Astrocyte (in vitro differentiated cells and primary cell): Measurements from ENCODE around the gene ITFG1. TPM values are rescaled to one million over a fixed set of nuclear protein-coding genes. Genes with fewer than 3 reads are reported as not detected.

Experiments
- DNase-seq: peaks from one replicate; pipeline ENCODE4 v3.0.0-alpha.2; 2010; ENCODE audit warnings: low read depth
- FAIRE-seq: peaks from 2 replicates; lab custom pipeline; 2011; peaks lifted over from hg19 to GRCh38; lab: Jason Lieb, UNC
- H2AFZ ChIP-seq: 2 replicates; pipeline ENCODE4 v1.6.0; 2012; ENCODE audit warnings: low read depth, low read length, inconsistent platforms
- H3K27ac ChIP-seq: 2 replicates; pipeline ENCODE4 v1.5.1; 2011; ENCODE audit warnings: low read depth, low read length, inconsistent platforms
- H3K27me3 ChIP-seq: 2 replicates; pipeline ENCODE4 v1.6.0; 2011; ENCODE audit warnings: low read length, inconsistent platforms; ENCODE audit not compliant: insufficient read depth
- H3K36me3 ChIP-seq: 2 replicates; pipeline ENCODE4 v1.5.1; 2011; ENCODE audit warnings: low read length, inconsistent platforms; ENCODE audit not compliant: insufficient read depth
- H3K4me1 ChIP-seq: 2 replicates; pipeline ENCODE4 v1.5.1; 2011; ENCODE audit warnings: low read length, inconsistent platforms; ENCODE audit not compliant: insufficient read depth
- H3K4me2 ChIP-seq: 2 replicates; pipeline ENCODE4 v1.6.0; 2012; ENCODE audit warnings: low read length, inconsistent platforms
- H3K4me3 ChIP-seq: 2 replicates; pipeline ENCODE4 v1.5.1; 2011; ENCODE audit warnings: low read depth, mild to moderate bottlenecking, low read length, inconsistent platforms; ENCODE audit not compliant: insufficient read depth
- H3K79me2 ChIP-seq: 2 replicates; pipeline ENCODE4 v1.6.0; 2012; ENCODE audit warnings: mild to moderate bottlenecking, low read length, inconsistent platforms; ENCODE audit not compliant: insufficient read depth
- H3K9ac ChIP-seq: 2 replicates; pipeline ENCODE4 v1.6.0; 2012; ENCODE audit warnings: mild to moderate bottlenecking, low read length, inconsistent platforms
- H3K9me3 ChIP-seq: 2 replicates; pipeline ENCODE4 v1.5.1; 2012; ENCODE audit warnings: low read depth, mild to moderate bottlenecking, low read length, inconsistent platforms; ENCODE audit not compliant: insufficient read depth
- H4K20me1 ChIP-seq: 2 replicates; pipeline ENCODE4 v1.6.0; 2012; ENCODE audit warnings: low read length, inconsistent platforms; ENCODE audit not compliant: insufficient read depth
- H3K27ac Mint-ChIP-seq: one replicate; pipeline ENCODE4 v1.8.0; 2021; ENCODE audit warnings: mild to moderate bottlenecking, mixed read lengths; ENCODE audit not compliant: unreplicated experiment
- H3K27me3 Mint-ChIP-seq: one replicate; pipeline ENCODE4 v1.8.0; 2021; ENCODE audit warnings: low read depth, mixed read lengths; ENCODE audit not compliant: unreplicated experiment
- H3K36me3 Mint-ChIP-seq: one replicate; pipeline ENCODE4 v1.8.0; 2021; ENCODE audit warnings: low read depth, mixed read lengths; ENCODE audit not compliant: unreplicated experiment
- H3K4me1 Mint-ChIP-seq: one replicate; pipeline ENCODE4 v1.8.0; 2021; ENCODE audit warnings: low read depth, mixed read lengths; ENCODE audit not compliant: unreplicated experiment
- H3K4me3 Mint-ChIP-seq: one replicate; pipeline ENCODE4 v1.8.0; 2021; ENCODE audit warnings: mild to moderate bottlenecking, moderate library complexity, mixed read lengths; ENCODE audit not compliant: unreplicated experiment
- H3K9me3 Mint-ChIP-seq: one replicate; pipeline ENCODE4 v1.8.0; 2021; ENCODE audit warnings: mild to moderate bottlenecking, mixed read lengths; ENCODE audit not compliant: unreplicated experiment
- CTCF ChIP-seq: IDR thresholded peaks from 2 replicates; pipeline ENCODE4 v1.5.1; 2011; ENCODE audit warnings: low read depth, mild to moderate bottlenecking, inconsistent platforms, low read length, moderate library complexity; ENCODE audit not compliant: insufficient read depth
- EZH2 ChIP-seq: IDR thresholded peaks from 2 replicates; pipeline ENCODE4 v1.6.1; 2012; ENCODE audit warnings: mild to moderate bottlenecking, low read length, inconsistent platforms; ENCODE audit not compliant: insufficient read depth
- total RNA-seq: library from RNA; stranded (reverse); gene quantifications from 2 replicates; pipeline ENCODE4 v1.2.1, GENCODE V29; 2021

ITFG1 gene
- total RNA-seq, 1 donor from 2014 or later: 52.7 TPM

GRCh38 chr16:47395733-47396498 lies 64.9 kb downstream of the ITFG1 start:
- H3K27me3 ChIP-seq: no peaks in the 10 kb centered on the region
- no peak overlapping the region for H3K27ac ChIP-seq
- H3K27ac Mint-ChIP-seq: no peak overlapping the region
- no peak for TF ChIP-seq EZH2
- TF ChIP-seq CTCF: no peak
- DNase-seq: no peak
- no peaks in the 10 kb centered on the region for H3K4me1 ChIP-seq
- FAIRE-seq: no peak
- H2AFZ ChIP-seq: no peak overlapping the region
- no peaks in the 10 kb centered on the region for H3K79me2 ChIP-seq
- no peaks in the 10 kb centered on the region for H3K36me3 ChIP-seq
- peaks cover 9% of the 10 kb centered on the region for H3K36me3 Mint-ChIP-seq
- no peak overlapping the region for H3K9ac ChIP-seq
- no peaks in the 10 kb centered on the region for H3K9me3 ChIP-seq
- no peak overlapping the region for H3K4me2 ChIP-seq
- peaks cover 4% of the 10 kb centered on the region for H3K9me3 Mint-ChIP-seq
- no peak overlapping the region for H3K4me3 ChIP-seq
- peaks cover 9% of the 10 kb centered on the region for H3K4me1 Mint-ChIP-seq
- H3K4me3 Mint-ChIP-seq: no peak overlapping the region
- H4K20me1 ChIP-seq: peaks cover 13% of the 10 kb centered on the region
- H3K27me3 Mint-ChIP-seq: no peaks in the 10 kb centered on the region

- FAIRE-seq (no peak), DNase-seq (peak; percentile 60)
- Histone ChIP-seq H3K4me3 (no peak overlapping the region), H3K79me2 (no peaks in the 10 kb centered on the region), H3K4me2 (peak overlapping the region; percentile 66), H2AFZ (no peak overlapping the region), H3K27me3 (no peaks in the 10 kb centered on the region), H3K9me3 (no peaks in the 10 kb centered on the region), H4K20me1 (peaks cover 8% of the 10 kb centered on the region), H3K27ac (no peak overlapping the region), H3K4me1 (no peaks in the 10 kb centered on the region), H3K36me3 (no peaks in the 10 kb centered on the region), H3K9ac (no peak overlapping the region)
- no peaks in the 10 kb centered on the region for H3K9me3 Mint-ChIP-seq
- no peaks in the 10 kb centered on the region for H3K27me3 Mint-ChIP-seq
- TF ChIP-seq EZH2 (no peak), CTCF (no peak)
- no peak overlapping the region for H3K4me3 Mint-ChIP-seq
- peaks cover 14% of the 10 kb centered on the region for H3K36me3 Mint-ChIP-seq
- H3K4me1 Mint-ChIP-seq: peaks cover 9% of the 10 kb centered on the region
- H3K27ac Mint-ChIP-seq: peak overlapping the region; percentile 75
These were observed 68.8 kb downstream of the ITFG1 start for GRCh38 chr16:47392081-47392480.

GRCh38 chr16:47388705-47389104 lies 72.2 kb downstream of the ITFG1 start:
- no peak overlapping the region for H3K27ac ChIP-seq
- peaks cover 5% of the 10 kb centered on the region for H4K20me1 ChIP-seq

More at GRCh38 chr16:47388705-47389104, 72.2 kb downstream of the ITFG1 start:
- H3K4me1 Mint-ChIP-seq: peaks cover 12% of the 10 kb centered on the region
- Histone ChIP-seq H3K36me3 (no peaks in the 10 kb centered on the region), H3K27me3 (no peaks in the 10 kb centered on the region), H3K4me3 (no peak overlapping the region), H2AFZ (no peak overlapping the region), H3K4me1 (no peaks in the 10 kb centered on the region), H3K4me2 (no peak overlapping the region), H3K9ac (no peak overlapping the region), H3K9me3 (no peaks in the 10 kb centered on the region), H3K79me2 (no peaks in the 10 kb centered on the region)
- H3K4me3 Mint-ChIP-seq: no peak overlapping the region
- H3K36me3 Mint-ChIP-seq: peaks cover 5% of the 10 kb centered on the region
- no peaks in the 10 kb centered on the region for H3K27me3 Mint-ChIP-seq
- DNase-seq: no peak
- FAIRE-seq: no peak
- H3K27ac Mint-ChIP-seq: no peak overlapping the region
- no peaks in the 10 kb centered on the region for H3K9me3 Mint-ChIP-seq
- TF ChIP-seq EZH2 (no peak), CTCF (no peak)
